ENCODE measurements around the gene BEND7. TPM values are rescaled to one million over a fixed set of nuclear protein-coding genes. Genes with fewer than 3 reads are reported as not detected.

The BEND7 gene
- polyA plus RNA-seq, 1 of the 3 experiments (the other 2 are of a cell fraction), result 9.2 TPM

DNA sequence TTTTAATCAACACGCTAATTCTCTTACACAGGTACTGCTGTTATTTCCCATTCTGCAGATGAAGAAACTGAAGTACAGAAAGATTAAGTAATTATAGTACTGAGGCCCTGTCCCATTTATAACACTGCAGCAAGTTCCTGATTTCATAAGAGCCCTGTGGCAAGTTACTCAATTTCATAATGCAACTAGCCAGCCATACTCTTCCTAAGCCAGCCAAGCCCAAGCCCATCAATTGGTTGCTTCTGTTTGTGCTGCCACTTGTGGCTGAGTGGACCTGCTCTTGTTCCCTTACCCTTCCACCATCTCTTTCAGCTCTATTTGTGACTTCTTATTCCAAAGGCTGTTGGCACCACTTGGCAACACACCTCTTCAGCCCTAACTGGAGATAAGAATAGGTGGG is 38.2 kb upstream of the BEND7 start:
- CTCF ChIA-PET, result no interaction called here
- H3F3A ChIP-seq (replicated peaks; ENCODE audit: insufficient read depth), result no peaks in the 10 kb centered on the region
- no peaks in the 10 kb centered on the region for H3K9me2 ChIP-seq
- no peaks in the 10 kb centered on the region for H3K9me3 ChIP-seq
- WGBS (ENCODE audit: low lambda C conversion rate), result 61% methylated on average over 1 of the region's 1 CpG
- no peaks in the 10 kb centered on the region for H3K79me2 ChIP-seq (ENCODE audit: insufficient read depth)
- no peak for TF ChIP-seq FOXJ3 (CRISPR knock-in tag; IDR thresholded peaks at IDR 0.05)
- TF ChIP-seq TCF12 (IDR thresholded peaks at IDR 0.05), result no peak
- TF ChIP-seq, protein P1, sequence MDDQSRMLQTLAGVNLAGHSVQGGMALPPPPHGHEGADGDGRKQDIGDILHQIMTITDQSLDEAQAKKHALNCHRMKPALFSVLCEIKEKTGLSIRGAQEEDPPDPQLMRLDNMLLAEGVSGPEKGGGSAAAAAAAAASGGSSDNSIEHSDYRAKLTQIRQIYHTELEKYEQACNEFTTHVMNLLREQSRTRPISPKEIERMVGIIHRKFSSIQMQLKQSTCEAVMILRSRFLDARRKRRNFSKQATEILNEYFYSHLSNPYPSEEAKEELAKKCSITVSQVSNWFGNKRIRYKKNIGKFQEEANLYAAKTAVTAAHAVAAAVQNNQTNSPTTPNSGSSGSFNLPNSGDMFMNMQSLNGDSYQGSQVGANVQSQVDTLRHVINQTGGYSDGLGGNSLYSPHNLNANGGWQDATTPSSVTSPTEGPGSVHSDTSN (IDR thresholded peaks at IDR 0.05), result no peak
- TF ChIP-seq EZH2phosphoT487 (IDR thresholded peaks at IDR 0.05; ENCODE audit: borderline replicate concordance, low read depth), result no peak
- no peak for TF ChIP-seq RAD21 (IDR thresholded peaks at IDR 0.05; ENCODE audit: low read length)
- no peak for TF ChIP-seq GABPA (IDR thresholded peaks at IDR 0.05; ENCODE audit: low read depth)
- H3K27me3 ChIP-seq (ENCODE audit: insufficient read depth), result peaks cover 5% of the 10 kb centered on the region; the same call in 1 of the 2 replicates
- H3K36me3 ChIP-seq (replicated peaks in 1 of 2; ENCODE audit: control insufficient read depth in 1 of 2, insufficient read depth in 2 of 2, low read length in 1 of 2), result no peaks in the 10 kb centered on the region
- no peak for DNase-seq
- no peak overlapping the region for H3K27ac ChIP-seq (ENCODE audit: low read depth in 2 of 2, low read length in 1 of 2)
- no peaks in the 10 kb centered on the region for H3K4me1 ChIP-seq (ENCODE audit: control insufficient read depth in 1 of 2, insufficient read depth in 2 of 2, low read depth in 1 of 2, low read length in 1 of 2)
- POLR2A ChIA-PET, result no interaction called here
- no peak overlapping the region for H3K9ac ChIP-seq
- no peak overlapping the region for H2AFZ ChIP-seq (ENCODE audit: low read depth)
- no peak overlapping the region for H3K4me3 ChIP-seq (ENCODE audit: low read depth in 2 of 2, low read length in 1 of 2)
- H4K20me1 ChIP-seq (ENCODE audit: insufficient read depth), result no peaks in the 10 kb centered on the region
- no peak overlapping the region for H3K4me2 ChIP-seq

DNA sequence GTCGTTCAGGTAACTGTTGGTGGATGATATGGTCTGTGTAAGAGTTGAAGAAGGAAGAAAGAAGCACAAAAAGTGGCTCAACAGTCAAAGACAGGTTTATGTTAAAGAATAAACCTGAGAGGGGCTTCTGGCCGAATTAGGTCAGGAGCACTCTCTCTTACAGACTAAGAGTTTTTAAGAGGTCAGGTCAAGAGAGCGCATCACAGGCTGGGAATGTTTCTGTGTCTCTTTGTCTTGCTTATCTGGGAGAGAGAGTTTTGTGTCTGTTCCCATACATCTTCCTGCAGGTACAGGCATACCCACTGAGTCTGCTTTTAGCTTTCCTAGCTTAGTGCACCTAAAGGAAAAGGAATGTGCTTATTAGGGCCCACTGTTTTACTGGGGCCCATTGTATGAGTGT is 35.8 kb upstream of the BEND7 start:
- POLR2A ChIA-PET, result no interaction called here
- no peaks in the 10 kb centered on the region for H3K79me2 ChIP-seq (ENCODE audit: insufficient read depth)
- no peak overlapping the region for H2AFZ ChIP-seq (ENCODE audit: low read depth)
- no peaks in the 10 kb centered on the region; the same call in 1 of the 2 replicates for H3K27me3 ChIP-seq (ENCODE audit: insufficient read depth)
- 0 out of 4 replicates have a peak, but pooled peaks cover 0 to 4% of the 10 kb centered on the region in 2 experiments for H3K4me1 ChIP-seq (ENCODE audit: control insufficient read depth in 1 of 2, insufficient read depth in 2 of 2, low read depth in 1 of 2, low read length in 1 of 2)
- H3K27ac ChIP-seq (ENCODE audit: low read depth in 2 of 2, low read length in 1 of 2), result no peak overlapping the region
- WGBS (ENCODE audit: low lambda C conversion rate), result 44% methylated on average over 3 of the region's 3 CpGs
- no peak for TF ChIP-seq GATA2 (CRISPR knock-in tag; IDR thresholded peaks at IDR 0.05)
- no peak for TF ChIP-seq EZH2phosphoT487 (IDR thresholded peaks at IDR 0.05; ENCODE audit: borderline replicate concordance, low read depth)
- TF ChIP-seq JUND (IDR thresholded peaks at IDR 0.05), result no peak
- TF ChIP-seq, protein P2, sequence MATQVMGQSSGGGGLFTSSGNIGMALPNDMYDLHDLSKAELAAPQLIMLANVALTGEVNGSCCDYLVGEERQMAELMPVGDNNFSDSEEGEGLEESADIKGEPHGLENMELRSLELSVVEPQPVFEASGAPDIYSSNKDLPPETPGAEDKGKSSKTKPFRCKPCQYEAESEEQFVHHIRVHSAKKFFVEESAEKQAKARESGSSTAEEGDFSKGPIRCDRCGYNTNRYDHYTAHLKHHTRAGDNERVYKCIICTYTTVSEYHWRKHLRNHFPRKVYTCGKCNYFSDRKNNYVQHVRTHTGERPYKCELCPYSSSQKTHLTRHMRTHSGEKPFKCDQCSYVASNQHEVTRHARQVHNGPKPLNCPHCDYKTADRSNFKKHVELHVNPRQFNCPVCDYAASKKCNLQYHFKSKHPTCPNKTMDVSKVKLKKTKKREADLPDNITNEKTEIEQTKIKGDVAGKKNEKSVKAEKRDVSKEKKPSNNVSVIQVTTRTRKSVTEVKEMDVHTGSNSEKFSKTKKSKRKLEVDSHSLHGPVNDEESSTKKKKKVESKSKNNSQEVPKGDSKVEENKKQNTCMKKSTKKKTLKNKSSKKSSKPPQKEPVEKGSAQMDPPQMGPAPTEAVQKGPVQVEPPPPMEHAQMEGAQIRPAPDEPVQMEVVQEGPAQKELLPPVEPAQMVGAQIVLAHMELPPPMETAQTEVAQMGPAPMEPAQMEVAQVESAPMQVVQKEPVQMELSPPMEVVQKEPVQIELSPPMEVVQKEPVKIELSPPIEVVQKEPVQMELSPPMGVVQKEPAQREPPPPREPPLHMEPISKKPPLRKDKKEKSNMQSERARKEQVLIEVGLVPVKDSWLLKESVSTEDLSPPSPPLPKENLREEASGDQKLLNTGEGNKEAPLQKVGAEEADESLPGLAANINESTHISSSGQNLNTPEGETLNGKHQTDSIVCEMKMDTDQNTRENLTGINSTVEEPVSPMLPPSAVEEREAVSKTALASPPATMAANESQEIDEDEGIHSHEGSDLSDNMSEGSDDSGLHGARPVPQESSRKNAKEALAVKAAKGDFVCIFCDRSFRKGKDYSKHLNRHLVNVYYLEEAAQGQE (IDR thresholded peaks at IDR 0.05; ENCODE audit: low read depth, low read length), result no peak
- TF ChIP-seq NRF1 (IDR thresholded peaks at IDR 0.05; ENCODE audit: low read depth, low read length), result no peak
- TF ChIP-seq, protein P3, sequence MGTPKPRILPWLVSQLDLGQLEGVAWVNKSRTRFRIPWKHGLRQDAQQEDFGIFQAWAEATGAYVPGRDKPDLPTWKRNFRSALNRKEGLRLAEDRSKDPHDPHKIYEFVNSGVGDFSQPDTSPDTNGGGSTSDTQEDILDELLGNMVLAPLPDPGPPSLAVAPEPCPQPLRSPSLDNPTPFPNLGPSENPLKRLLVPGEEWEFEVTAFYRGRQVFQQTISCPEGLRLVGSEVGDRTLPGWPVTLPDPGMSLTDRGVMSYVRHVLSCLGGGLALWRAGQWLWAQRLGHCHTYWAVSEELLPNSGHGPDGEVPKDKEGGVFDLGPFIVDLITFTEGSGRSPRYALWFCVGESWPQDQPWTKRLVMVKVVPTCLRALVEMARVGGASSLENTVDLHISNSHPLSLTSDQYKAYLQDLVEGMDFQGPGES (IDR thresholded peaks at IDR 0.05; ENCODE audit: low read depth, low read length), result no peak
- TF ChIP-seq RFX5 (IDR thresholded peaks at IDR 0.05; ENCODE audit: low read length), result no peak
- no peak for TF ChIP-seq MXI1 (IDR thresholded peaks at IDR 0.05; ENCODE audit: low read depth, low read length)
- TF ChIP-seq TAF1 (IDR thresholded peaks at IDR 0.05; ENCODE audit: borderline replicate concordance, low read depth, low read length), result no peak
- H3K9me3 ChIP-seq, result no peaks in the 10 kb centered on the region
- no peaks in the 10 kb centered on the region for H3K36me3 ChIP-seq (replicated peaks in 1 of 2; ENCODE audit: control insufficient read depth in 1 of 2, insufficient read depth in 2 of 2, low read length in 1 of 2)
- no peaks in the 10 kb centered on the region for H4K20me1 ChIP-seq (ENCODE audit: insufficient read depth)
- no peak overlapping the region for H3K4me2 ChIP-seq
- DNase-seq, result no peak
- no peak overlapping the region for H3K4me3 ChIP-seq (ENCODE audit: low read depth in 2 of 2, low read length in 1 of 2)
- no peaks in the 10 kb centered on the region for H3K9me2 ChIP-seq
- CTCF ChIA-PET, result no interaction called here
- H3K9ac ChIP-seq, result no peak overlapping the region
- H3F3A ChIP-seq (replicated peaks; ENCODE audit: insufficient read depth), result no peaks in the 10 kb centered on the region
